Activated naive CD4-positive, alpha-beta T cell treated with anti-CD3 and anti-CD28 coated beads, Interleukin-2, amount 10 ng/mL, durations not matched to agents 7 days and 5 days (primary cell): Measurements from ENCODE around the gene NEK7.

ENCODE experiments used
- CTCF ChIA-PET: fragments of 350-600 bp; sonication (Branson Sonifier 250); formaldehyde crosslinking; loops from one replicate; lab custom pipeline; 2021; ENCODE audit warnings: antibody characterized with exemption; lab: Charles Lee
- DNase-seq: peaks from one replicate; pipeline ENCODE4 v3.0.0-alpha.2; 2020
- H3K27ac Mint-ChIP-seq: one replicate; pipeline ENCODE4 v1.8.0; 2021; ENCODE audit warnings: mild to moderate bottlenecking, moderate library complexity, mixed read lengths
- H3K27me3 Mint-ChIP-seq: one replicate; pipeline ENCODE4 v1.8.0; 2021; ENCODE audit warnings: mild to moderate bottlenecking, mixed read lengths
- H3K36me3 Mint-ChIP-seq: one replicate; pipeline ENCODE4 v1.8.0; 2021; ENCODE audit warnings: mixed read lengths
- H3K4me1 Mint-ChIP-seq: one replicate; pipeline ENCODE4 v1.8.0; 2021; ENCODE audit warnings: mixed read lengths
- H3K4me3 Mint-ChIP-seq: one replicate; pipeline ENCODE4 v1.8.0; 2021; ENCODE audit warnings: mild to moderate bottlenecking, moderate library complexity, mixed read lengths
- H3K9me3 Mint-ChIP-seq: one replicate; pipeline ENCODE4 v1.8.0; 2021; ENCODE audit warnings: mixed read lengths

Gene NEK7

GRCh38 chr1:198271467-198271866 lies 114.7 kb downstream of the NEK7 start:
- CTCF ChIA-PET: no interaction called here
- H3K36me3 Mint-ChIP-seq: peaks cover 2% of the 10 kb centered on the region
- no peak overlapping the region for H3K4me3 Mint-ChIP-seq
- no peak overlapping the region for H3K27ac Mint-ChIP-seq
- no peak for DNase-seq
- no peaks in the 10 kb centered on the region for H3K9me3 Mint-ChIP-seq
- H3K4me1 Mint-ChIP-seq: no peaks in the 10 kb centered on the region
- H3K27me3 Mint-ChIP-seq: no peaks in the 10 kb centered on the region

- Mint-ChIP-seq H3K9me3 (no peaks in the 10 kb centered on the region), H3K4me3 (no peak overlapping the region), H3K27ac (no peak overlapping the region), H3K4me1 (no peaks in the 10 kb centered on the region), H3K36me3 (peaks cover 2% of the 10 kb centered on the region), H3K27me3 (no peaks in the 10 kb centered on the region)
- CTCF ChIA-PET: no interaction called here
- no peak for DNase-seq
Observed at GRCh38 chr1:198272492-198272891, 115.7 kb downstream of the NEK7 start.

- Mint-ChIP-seq H3K27me3 (no peaks in the 10 kb centered on the region), H3K9me3 (no peaks in the 10 kb centered on the region), H3K36me3 (peaks cover 3% of the 10 kb centered on the region), H3K4me1 (no peaks in the 10 kb centered on the region), H3K4me3 (no peak overlapping the region), H3K27ac (no peak overlapping the region)
- DNase-seq: no peak
- CTCF ChIA-PET: interaction anchor here (0.9 kb wide), 1 partner anchor 26 kb away, joined by 3 read pairs; no protein-coding TSS in a partner anchor
Observed at GRCh38 chr1:198273748-198274295, 117.0 kb downstream of the NEK7 start.

GRCh38 chr1:198275597-198275996 lies 118.8 kb downstream of the NEK7 start:
- Mint-ChIP-seq H3K27ac (no peak overlapping the region), H3K36me3 (peaks cover 4% of the 10 kb centered on the region), H3K27me3 (no peaks in the 10 kb centered on the region), H3K4me1 (no peaks in the 10 kb centered on the region), H3K4me3 (no peak overlapping the region), H3K9me3 (no peaks in the 10 kb centered on the region)
- CTCF ChIA-PET: interaction anchor here (2.0 kb wide), 1 partner anchor 10 kb away, joined by 5 read pairs; no protein-coding TSS in a partner anchor
- no peak for DNase-seq

GRCh38 chr1:198276241-198276640 lies 119.4 kb downstream of the NEK7 start:
- no peak overlapping the region for H3K27ac Mint-ChIP-seq
- no peaks in the 10 kb centered on the region for H3K9me3 Mint-ChIP-seq
- H3K4me3 Mint-ChIP-seq: no peak overlapping the region
- peaks cover 2% of the 10 kb centered on the region for H3K36me3 Mint-ChIP-seq
- DNase-seq: no peak
- CTCF ChIA-PET: interaction anchor here (2.0 kb wide), 1 partner anchor 11 kb away, joined by 5 read pairs; no protein-coding TSS in a partner anchor
- H3K4me1 Mint-ChIP-seq: no peaks in the 10 kb centered on the region
- no peaks in the 10 kb centered on the region for H3K27me3 Mint-ChIP-seq

- no peak for DNase-seq
- no peak overlapping the region for H3K4me3 Mint-ChIP-seq
- CTCF ChIA-PET: no interaction called here
- no peak overlapping the region for H3K27ac Mint-ChIP-seq
- no peaks in the 10 kb centered on the region for H3K9me3 Mint-ChIP-seq
- H3K4me1 Mint-ChIP-seq: no peaks in the 10 kb centered on the region
- H3K36me3 Mint-ChIP-seq: peaks cover 8% of the 10 kb centered on the region
- no peaks in the 10 kb centered on the region for H3K27me3 Mint-ChIP-seq
Observed at GRCh38 chr1:198278943-198279342, 122.1 kb downstream of the NEK7 start.

- peaks cover 12% of the 10 kb centered on the region for H3K36me3 Mint-ChIP-seq
- H3K27me3 Mint-ChIP-seq: no peaks in the 10 kb centered on the region
- H3K4me1 Mint-ChIP-seq: no peaks in the 10 kb centered on the region
- no peak overlapping the region for H3K27ac Mint-ChIP-seq
- no peak overlapping the region for H3K4me3 Mint-ChIP-seq
- DNase-seq: no peak
- no peaks in the 10 kb centered on the region for H3K9me3 Mint-ChIP-seq
- CTCF ChIA-PET: no interaction called here
Observed at GRCh38 chr1:198280080-198280479, 123.3 kb downstream of the NEK7 start.

GRCh38 chr1:198281911-198282310 lies 125.1 kb downstream of the NEK7 start:
- Mint-ChIP-seq H3K27me3 (no peaks in the 10 kb centered on the region), H3K36me3 (peaks cover 13% of the 10 kb centered on the region), H3K9me3 (no peaks in the 10 kb centered on the region), H3K27ac (no peak overlapping the region), H3K4me1 (no peaks in the 10 kb centered on the region), H3K4me3 (no peak overlapping the region)
- CTCF ChIA-PET: no interaction called here
- DNase-seq: no peak

- H3K4me3 Mint-ChIP-seq: no peak overlapping the region
- DNase-seq: no peak
- H3K4me1 Mint-ChIP-seq: no peaks in the 10 kb centered on the region
- H3K9me3 Mint-ChIP-seq: no peaks in the 10 kb centered on the region
- H3K27me3 Mint-ChIP-seq: no peaks in the 10 kb centered on the region
- CTCF ChIA-PET: no interaction called here
- H3K36me3 Mint-ChIP-seq: peaks cover 13% of the 10 kb centered on the region
- H3K27ac Mint-ChIP-seq: no peak overlapping the region
Observed at GRCh38 chr1:198283222-198283621, 126.4 kb downstream of the NEK7 start.

- H3K27ac Mint-ChIP-seq: no peak overlapping the region
Observed at GRCh38 chr1:198287916-198288315, 131.1 kb downstream of the NEK7 start.

GRCh38 chr1:198290089-198290683 lies 133.4 kb downstream of the NEK7 start:
- H3K4me3 Mint-ChIP-seq: no peak overlapping the region
- H3K36me3 Mint-ChIP-seq: peaks cover 2% of the 10 kb centered on the region
- CTCF ChIA-PET: no interaction called here

More at GRCh38 chr1:198287916-198288315, 131.1 kb downstream of the NEK7 start:
- CTCF ChIA-PET: no interaction called here
- peaks cover 7% of the 10 kb centered on the region for H3K36me3 Mint-ChIP-seq
- H3K9me3 Mint-ChIP-seq: no peaks in the 10 kb centered on the region
- no peaks in the 10 kb centered on the region for H3K27me3 Mint-ChIP-seq
- H3K4me3 Mint-ChIP-seq: no peak overlapping the region
- no peaks in the 10 kb centered on the region for H3K4me1 Mint-ChIP-seq
- no peak for DNase-seq

GRCh38 chr1:198291036-198291435 lies 134.2 kb downstream of the NEK7 start:
- no peak overlapping the region for H3K4me3 Mint-ChIP-seq
- no peaks in the 10 kb centered on the region for H3K9me3 Mint-ChIP-seq
- no peaks in the 10 kb centered on the region for H3K27me3 Mint-ChIP-seq
- H3K36me3 Mint-ChIP-seq: peaks cover 5% of the 10 kb centered on the region
- no peak for DNase-seq
- no peaks in the 10 kb centered on the region for H3K4me1 Mint-ChIP-seq
- CTCF ChIA-PET: no interaction called here
- H3K27ac Mint-ChIP-seq: no peak overlapping the region

More at GRCh38 chr1:198290089-198290683, 133.4 kb downstream of the NEK7 start:
- no peak overlapping the region for H3K27ac Mint-ChIP-seq
- H3K4me1 Mint-ChIP-seq: no peaks in the 10 kb centered on the region
- no peaks in the 10 kb centered on the region for H3K27me3 Mint-ChIP-seq
- no peaks in the 10 kb centered on the region for H3K9me3 Mint-ChIP-seq
- DNase-seq: no peak

- Mint-ChIP-seq H3K4me1 (no peaks in the 10 kb centered on the region), H3K4me3 (no peak overlapping the region), H3K27me3 (no peaks in the 10 kb centered on the region), H3K27ac (no peak overlapping the region), H3K9me3 (no peaks in the 10 kb centered on the region), H3K36me3 (peaks cover 7% of the 10 kb centered on the region)
- no peak for DNase-seq
- CTCF ChIA-PET: no interaction called here
Observed at GRCh38 chr1:198291924-198292323, 135.1 kb downstream of the NEK7 start.

GRCh38 chr1:198295225-198295624 lies 138.4 kb downstream of the NEK7 start:
- no peaks in the 10 kb centered on the region for H3K27me3 Mint-ChIP-seq

GRCh38 chr1:198295971-198296370 lies 139.2 kb downstream of the NEK7 start:
- DNase-seq: no peak
- CTCF ChIA-PET: no interaction called here
- H3K4me3 Mint-ChIP-seq: no peak overlapping the region
- peaks cover 25% of the 10 kb centered on the region for H3K36me3 Mint-ChIP-seq
- H3K4me1 Mint-ChIP-seq: no peaks in the 10 kb centered on the region
- no peaks in the 10 kb centered on the region for H3K27me3 Mint-ChIP-seq
- H3K9me3 Mint-ChIP-seq: no peaks in the 10 kb centered on the region
- no peak overlapping the region for H3K27ac Mint-ChIP-seq

More at GRCh38 chr1:198295225-198295624, 138.4 kb downstream of the NEK7 start:
- H3K27ac Mint-ChIP-seq: no peak overlapping the region
- DNase-seq: no peak
- no peaks in the 10 kb centered on the region for H3K9me3 Mint-ChIP-seq
- H3K4me3 Mint-ChIP-seq: no peak overlapping the region
- H3K36me3 Mint-ChIP-seq: peaks cover 20% of the 10 kb centered on the region
- no peaks in the 10 kb centered on the region for H3K4me1 Mint-ChIP-seq
- CTCF ChIA-PET: no interaction called here
